Sigmoid colon (tissue), 7 donors: ENCODE data around the gene NUMB. TPM values are rescaled to one million over a fixed set of nuclear protein-coding genes. Genes with fewer than 3 reads are reported as not detected.

Experiments
- DNase-seq: peaks from one replicate; pipeline ENCODE4 v3.0.0-alpha.2; 2019
- H3K27ac ChIP-seq, 4 donors: fragments of 200-600 bp; sonication (generic); one replicate each; pipeline ENCODE4 v1.5.1; 2016 to 2019; ENCODE audit warnings: mild to moderate bottlenecking in 1 of 4
- H3K27me3 ChIP-seq, 3 donors: fragments of 200-600 bp; sonication (generic); one replicate each; pipeline ENCODE4 v1.5.1; 2019; ENCODE audit warnings: mild to moderate bottlenecking in 1 of 3
- H3K36me3 ChIP-seq, 4 donors: fragments of 200-600 bp; sonication (generic); one replicate each; pipeline ENCODE4 v1.5.1; 2016 to 2019
- H3K4me1 ChIP-seq, 4 donors: fragments of 200-600 bp; sonication (generic); one replicate each; pipeline ENCODE4 v1.5.1; 2017 to 2019
- H3K4me3 ChIP-seq, 4 donors: fragments of 200-600 bp; sonication (generic); one replicate each; pipeline ENCODE4 v1.5.1; 2017 to 2019; ENCODE audit warnings: mild to moderate bottlenecking in 2 of 4, moderate library complexity in 1 of 4
- H3K9me3 ChIP-seq, 4 donors: fragments of 200-600 bp in 3 of 4; sonication (generic) in 3 of 4; one replicate each; pipeline versions ENCODE4 v1.5.1 to v1.6.1; 2013 to 2019
- EP300 ChIP-seq, 4 donors: sonication (generic); formaldehyde crosslinking; IDR thresholded peaks; one replicate each; pipeline ENCODE4 v1.6.1; 2017; ENCODE audit warnings: antibody characterized with exemption in 4 of 4
- POLR2A ChIP-seq, 2 donors: fragments of 450-650 bp; IDR thresholded peaks; one replicate each; pipeline ENCODE4 v1.6.1; 2016; ENCODE audit warnings: antibody characterized with exemption in 2 of 2, mild to moderate bottlenecking in 2 of 2, moderate library complexity in 2 of 2
- POLR2AphosphoS5 ChIP-seq, 4 donors: sonication (generic); formaldehyde crosslinking; IDR thresholded peaks; one replicate each; pipeline ENCODE4 v1.6.1; 2017; ENCODE audit warnings: antibody characterized with exemption in 4 of 4
- WGBS, 2 donors: extraction: QIAGEN DNeasy Blood & Tissue Kit; methylation state at CpG; one replicate each; pipeline ENCODE4 v1.1.7; 2013; 5-methylcytosine and 5-hydroxymethylcytosine counted together
- intact Hi-C: fragments of 100-400 bp; cut with DNase I; formaldehyde crosslinking; loops from one replicate; pipeline ENCODE4 v1.15.1; 2023
- polyA plus RNA-seq, 3 donors: library from polyadenylated mRNA; stranded (reverse); fragments of 200-250 nt; gene quantifications; one replicate each; pipeline ENCODE4 v1.2.3, GENCODE V29; 2013
- total RNA-seq, 4 donors: library from RNA; depleted of rRNA; stranded (reverse); fragments of >200 nt; gene quantifications; one replicate each; pipeline ENCODE4 v1.1.0, GENCODE V29; 2016
- TF ChIP-seq, protein P1 (sequence below), 4 experiments: fragments of 450-650 bp in 3 of 4; fragments of 200-600 bp in 1 of 4; IDR thresholded peaks; one replicate each; pipeline ENCODE4 v1.5.1; 2016 to 2019; ENCODE audit warnings: antibody characterized with exemption in 4 of 4, mild to moderate bottlenecking in 3 of 4, moderate library complexity in 2 of 4
- donor health status: healthy with polysubstance abuse.
- donor health status: Bipolar disorder and iron deficiency.
- donor health status: healthy.

The NUMB gene
- total and polyA plus RNA-seq, 7 donors, result 37.6 to 80.3 (median 53.4) TPM

DNA sequence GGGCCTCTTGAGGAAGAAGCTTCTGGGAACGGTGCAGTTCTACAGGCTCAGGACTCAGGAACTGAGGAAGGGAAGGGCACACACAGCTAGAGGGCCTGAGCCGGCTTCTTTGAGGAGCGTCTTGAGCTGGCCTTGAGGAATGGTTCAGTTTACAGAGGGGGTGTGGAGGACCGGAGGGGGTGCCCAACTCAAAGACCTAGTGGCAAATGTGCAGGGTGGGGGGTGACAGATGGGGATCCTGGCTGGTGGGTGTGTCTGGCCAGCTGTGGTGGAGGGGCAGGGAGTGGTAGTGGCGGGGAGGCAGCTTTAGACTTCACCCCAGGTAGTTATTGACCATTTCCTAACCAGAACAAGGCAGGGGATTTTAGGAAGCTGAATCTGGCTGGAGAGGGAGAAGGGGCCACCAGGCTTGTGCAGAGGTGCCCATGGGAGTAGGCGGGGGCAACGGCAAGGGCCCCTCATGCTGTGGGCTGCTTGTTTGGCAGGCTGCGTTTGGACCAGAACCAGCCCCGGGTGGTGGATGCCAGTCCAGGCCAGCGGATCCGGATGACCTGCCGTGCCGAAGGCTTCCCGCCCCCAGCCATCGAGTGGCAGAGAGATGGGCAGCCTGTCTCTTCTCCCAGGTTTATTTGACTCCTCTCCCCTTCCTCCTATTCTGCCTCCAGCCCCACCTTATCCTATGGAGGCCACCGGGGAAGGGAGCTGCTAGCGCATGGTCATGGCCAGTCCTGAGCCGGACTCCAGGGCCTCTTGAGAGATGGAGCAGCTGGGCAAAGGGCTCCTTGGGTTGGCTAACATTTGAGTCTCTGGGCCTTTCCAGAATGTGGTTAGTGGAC lies 193.2 kb downstream of the NUMB start:
- no peak overlapping the region for H3K4me3 ChIP-seq
- no peaks in the 10 kb centered on the region for H3K9me3 ChIP-seq
- intact Hi-C loops, result no loop called here
- 66 to 82% methylated on average over 18 of the region's 18 CpGs for WGBS, 2 donors
- H3K27ac ChIP-seq, result no peak overlapping the region
- no peak for DNase-seq
- H3K36me3 ChIP-seq, result peaks cover 0 to 48% (median 2%) of the 10 kb centered on the region in 4 donors
- H3K4me1 ChIP-seq, result peaks cover 0 to 11% (median 4%) of the 10 kb centered on the region in 4 donors
- TF ChIP-seq POLR2AphosphoS5 (IDR thresholded peaks at IDR 0.05) (no peak), POLR2A (IDR thresholded peaks at IDR 0.05) (no peak), EP300 (IDR thresholded peaks at IDR 0.05) (no peak)
- TF ChIP-seq, protein P1, sequence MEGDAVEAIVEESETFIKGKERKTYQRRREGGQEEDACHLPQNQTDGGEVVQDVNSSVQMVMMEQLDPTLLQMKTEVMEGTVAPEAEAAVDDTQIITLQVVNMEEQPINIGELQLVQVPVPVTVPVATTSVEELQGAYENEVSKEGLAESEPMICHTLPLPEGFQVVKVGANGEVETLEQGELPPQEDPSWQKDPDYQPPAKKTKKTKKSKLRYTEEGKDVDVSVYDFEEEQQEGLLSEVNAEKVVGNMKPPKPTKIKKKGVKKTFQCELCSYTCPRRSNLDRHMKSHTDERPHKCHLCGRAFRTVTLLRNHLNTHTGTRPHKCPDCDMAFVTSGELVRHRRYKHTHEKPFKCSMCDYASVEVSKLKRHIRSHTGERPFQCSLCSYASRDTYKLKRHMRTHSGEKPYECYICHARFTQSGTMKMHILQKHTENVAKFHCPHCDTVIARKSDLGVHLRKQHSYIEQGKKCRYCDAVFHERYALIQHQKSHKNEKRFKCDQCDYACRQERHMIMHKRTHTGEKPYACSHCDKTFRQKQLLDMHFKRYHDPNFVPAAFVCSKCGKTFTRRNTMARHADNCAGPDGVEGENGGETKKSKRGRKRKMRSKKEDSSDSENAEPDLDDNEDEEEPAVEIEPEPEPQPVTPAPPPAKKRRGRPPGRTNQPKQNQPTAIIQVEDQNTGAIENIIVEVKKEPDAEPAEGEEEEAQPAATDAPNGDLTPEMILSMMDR (IDR thresholded peaks at IDR 0.05), result no peak
- H3K27me3 ChIP-seq, result no peaks in the 10 kb centered on the region

- Histone ChIP-seq H3K4me1 (peaks cover 0 to 3% (median under 1%) of the 10 kb centered on the region in 4 donors), H3K27me3 (no peaks in the 10 kb centered on the region), H3K4me3 (no peak overlapping the region), H3K27ac (no peak overlapping the region), H3K9me3 (no peaks in the 10 kb centered on the region), H3K36me3 (peaks cover 0 to 53% (median 2%) of the 10 kb centered on the region in 4 donors)
- intact Hi-C loops, result no loop called here
- TF ChIP-seq POLR2AphosphoS5 (IDR thresholded peaks at IDR 0.05), result no peak
- TF ChIP-seq EP300 (IDR thresholded peaks at IDR 0.05), result no peak
- no peak for TF ChIP-seq POLR2A (IDR thresholded peaks at IDR 0.05)
- TF ChIP-seq, protein P1 (IDR thresholded peaks at IDR 0.05), result no peak
- 49 to 84% methylated on average over 23 of the region's 23 CpGs for WGBS, 2 donors
- no peak for DNase-seq
Measured at GRCh38 chr14:73264080-73264884, 194.1 kb downstream of the NUMB start.

DNA sequence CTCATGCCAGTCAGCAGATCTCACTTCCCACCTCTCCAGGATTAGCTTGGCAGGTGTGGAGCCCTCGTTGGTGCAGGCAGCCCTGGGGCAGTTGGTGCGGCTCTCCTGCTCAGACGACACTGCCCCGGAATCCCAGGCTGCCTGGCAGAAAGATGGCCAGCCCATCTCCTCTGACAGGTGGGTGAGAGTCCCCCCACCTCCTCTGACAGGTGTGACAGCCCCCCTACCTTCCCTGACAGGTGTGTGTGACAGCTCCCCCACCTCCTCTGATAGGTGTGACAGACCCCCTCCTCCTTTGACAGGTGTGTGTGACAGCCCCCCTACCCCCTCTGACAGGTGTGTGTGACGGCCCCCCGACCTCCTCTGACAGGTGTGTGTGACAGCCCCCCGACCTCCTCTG lies 194.7 kb downstream of the NUMB start:
- H3K4me1 ChIP-seq, result no peaks in the 10 kb centered on the region
- 55 to 83% methylated on average over 7 of the region's 7 CpGs for WGBS, 2 donors
- TF ChIP-seq POLR2A (IDR thresholded peaks at IDR 0.05), result no peak
- TF ChIP-seq, protein P1 (IDR thresholded peaks at IDR 0.05), result no peak
- H3K27ac ChIP-seq, result no peak overlapping the region
- no peak for DNase-seq
- peaks cover 0 to 58% (median 2%) of the 10 kb centered on the region in 4 donors for H3K36me3 ChIP-seq
- intact Hi-C loops, result no loop called here
- H3K4me3 ChIP-seq, result no peak overlapping the region
- H3K27me3 ChIP-seq, result no peaks in the 10 kb centered on the region
- no peaks in the 10 kb centered on the region for H3K9me3 ChIP-seq

DNA sequence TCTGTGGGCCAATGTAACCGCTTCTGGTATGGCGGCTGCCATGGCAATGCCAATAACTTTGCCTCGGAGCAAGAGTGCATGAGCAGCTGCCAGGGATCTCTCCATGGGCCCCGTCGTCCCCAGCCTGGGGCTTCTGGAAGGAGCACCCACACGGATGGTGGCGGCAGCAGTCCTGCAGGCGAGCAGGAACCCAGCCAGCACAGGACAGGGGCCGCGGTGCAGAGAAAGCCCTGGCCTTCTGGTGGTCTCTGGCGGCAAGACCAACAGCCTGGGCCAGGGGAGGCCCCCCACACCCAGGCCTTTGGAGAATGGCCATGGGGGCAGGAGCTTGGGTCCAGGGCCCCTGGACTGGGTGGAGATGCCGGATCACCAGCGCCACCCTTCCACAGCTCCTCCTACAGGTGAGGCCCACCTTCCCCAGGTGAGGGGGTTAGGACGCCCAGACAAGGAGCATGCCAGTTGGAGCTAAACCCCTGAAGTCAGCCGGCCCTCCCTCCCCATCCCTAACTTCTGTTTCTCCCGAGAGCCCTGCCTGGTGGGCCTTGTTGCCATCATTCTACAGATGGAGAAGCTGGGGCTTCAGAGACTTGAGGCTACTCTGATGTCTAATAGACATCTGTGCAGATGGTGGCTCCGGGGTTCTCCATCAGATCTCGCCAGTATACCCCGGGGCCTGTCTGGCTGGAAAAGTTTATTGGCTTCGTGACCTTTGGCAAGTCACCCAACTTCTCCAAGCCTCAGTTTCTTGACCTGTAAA lies 195.7 kb downstream of the NUMB start:
- no peak overlapping the region for H3K4me3 ChIP-seq
- no peaks in the 10 kb centered on the region for H3K4me1 ChIP-seq
- peaks cover 0 to 51% (median 0%) of the 10 kb centered on the region in 4 donors for H3K36me3 ChIP-seq
- no peak overlapping the region for H3K27ac ChIP-seq
- no peak for DNase-seq
- H3K27me3 ChIP-seq, result no peaks in the 10 kb centered on the region
- no peaks in the 10 kb centered on the region for H3K9me3 ChIP-seq
- intact Hi-C loops, result no loop called here
- no peak for TF ChIP-seq POLR2A (IDR thresholded peaks at IDR 0.05)
- TF ChIP-seq, protein P1 (IDR thresholded peaks at IDR 0.05), result no peak
- TF ChIP-seq EP300 (IDR thresholded peaks at IDR 0.05), result no peak
- TF ChIP-seq POLR2AphosphoS5 (IDR thresholded peaks at IDR 0.05), result no peak
- WGBS, 2 donors, result 84 to 93% methylated on average over 20 of the region's 20 CpGs
